Endothelial cell of umbilical vein (primary cell): ENCODE measurements around the gene COL5A1.

ENCODE experiments used
- FOS ChIP-seq: IDR thresholded peaks from 2 replicates; pipeline ENCODE4 v1.6.1; 2011; ENCODE audit warnings: mild to moderate bottlenecking, low read length, moderate library complexity, borderline replicate concordance; ENCODE audit not compliant: insufficient read depth
- POLR2A ChIP-seq: IDR thresholded peaks from 2 replicates; pipeline ENCODE4 v1.6.1; 2012; ENCODE audit warnings: low read depth, mild to moderate bottlenecking, control low read depth, low read length
- TF ChIP-seq, protein P1 (sequence below), 2 donors: IDR thresholded peaks; 1 replicate in 1 of 2; 2 replicates in 1 of 2; pipeline ENCODE4 v1.5.1; 2011; ENCODE audit warnings: low read length in 2 of 2, mild to moderate bottlenecking in 2 of 2, moderate library complexity in 2 of 2, control low read depth in 1 of 2, inconsistent platforms in 1 of 2, low read depth in 1 of 2; ENCODE audit not compliant: insufficient read depth in 1 of 2; ENCODE audit errors: extremely low read depth in 1 of 2

DNA sequence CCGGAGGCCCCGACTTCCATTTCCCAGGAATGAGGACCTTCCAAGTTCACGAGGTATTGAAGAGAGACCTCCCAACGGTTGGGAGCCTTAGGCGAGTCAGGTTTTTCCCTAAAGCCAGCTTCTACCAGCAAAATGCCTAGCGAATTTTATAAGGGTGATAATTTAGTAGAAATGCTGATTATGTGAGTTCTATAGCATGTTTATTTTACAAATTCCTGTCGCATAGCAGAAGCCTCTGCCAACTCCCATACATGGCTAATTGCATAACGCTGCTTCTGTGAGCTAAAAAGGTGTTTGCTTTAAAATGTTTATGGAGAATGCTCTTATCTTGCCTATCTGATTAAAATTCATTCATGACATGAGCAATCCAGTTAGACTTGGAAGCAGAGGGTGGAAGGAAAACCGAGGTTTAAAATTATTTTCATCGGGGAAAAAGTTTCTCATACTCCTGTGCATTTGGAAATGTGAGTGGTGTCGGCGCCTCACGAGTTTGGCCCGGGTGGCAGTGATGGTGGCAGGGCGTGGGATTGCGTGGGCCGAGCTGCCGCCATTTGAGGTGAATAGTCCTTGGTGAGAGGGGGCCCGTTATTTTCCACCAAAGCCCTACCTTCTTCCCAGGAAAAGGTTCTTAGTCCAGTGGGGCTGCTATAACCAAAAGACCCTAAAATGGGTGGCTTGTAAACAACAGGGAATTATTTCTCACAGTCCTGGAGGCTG lies 134.6 kb downstream of the COL5A1 start:
- TF ChIP-seq, protein P1, sequence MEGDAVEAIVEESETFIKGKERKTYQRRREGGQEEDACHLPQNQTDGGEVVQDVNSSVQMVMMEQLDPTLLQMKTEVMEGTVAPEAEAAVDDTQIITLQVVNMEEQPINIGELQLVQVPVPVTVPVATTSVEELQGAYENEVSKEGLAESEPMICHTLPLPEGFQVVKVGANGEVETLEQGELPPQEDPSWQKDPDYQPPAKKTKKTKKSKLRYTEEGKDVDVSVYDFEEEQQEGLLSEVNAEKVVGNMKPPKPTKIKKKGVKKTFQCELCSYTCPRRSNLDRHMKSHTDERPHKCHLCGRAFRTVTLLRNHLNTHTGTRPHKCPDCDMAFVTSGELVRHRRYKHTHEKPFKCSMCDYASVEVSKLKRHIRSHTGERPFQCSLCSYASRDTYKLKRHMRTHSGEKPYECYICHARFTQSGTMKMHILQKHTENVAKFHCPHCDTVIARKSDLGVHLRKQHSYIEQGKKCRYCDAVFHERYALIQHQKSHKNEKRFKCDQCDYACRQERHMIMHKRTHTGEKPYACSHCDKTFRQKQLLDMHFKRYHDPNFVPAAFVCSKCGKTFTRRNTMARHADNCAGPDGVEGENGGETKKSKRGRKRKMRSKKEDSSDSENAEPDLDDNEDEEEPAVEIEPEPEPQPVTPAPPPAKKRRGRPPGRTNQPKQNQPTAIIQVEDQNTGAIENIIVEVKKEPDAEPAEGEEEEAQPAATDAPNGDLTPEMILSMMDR (IDR thresholded peaks at IDR 0.05; ENCODE audit: extremely low read depth in 1 of 2, insufficient read depth in 1 of 2, low read depth in 1 of 2, low read length in 2 of 2) = no peak
- TF ChIP-seq POLR2A = no peak
- no peak for TF ChIP-seq FOS
